Lung (tissue), 12 donors: ENCODE data around the gene SRRM3. TPM values are rescaled to one million over a fixed set of nuclear protein-coding genes. Genes with fewer than 3 reads are reported as not detected.
A peak's percentile ranks its signal among the peaks of the same experiment; 100 is the strongest.
"Not testable (repeated sequence)": the region's sequence is repeated elsewhere in the genome, so short reads cannot be mapped to it uniquely, and the experiment has no call there.

Source experiments
- ATAC-seq: fragments of 200-7000 bp; cut with Tn5 transposase; one replicate; pipeline ENCODE4 v1.9.1; 2020; ENCODE audit warnings: moderate number of reproducible peaks; ENCODE audit not compliant: insufficient read depth, low FRiP score
- DNase-seq, 3 donors: peaks; one replicate each; pipeline ENCODE4 v3.0.0-alpha.2; 2013 to 2017
- H3K27ac ChIP-seq, 2 donors: one replicate each; pipeline ENCODE4 v1.5.1; 2013; ENCODE audit warnings: mild to moderate bottlenecking in 2 of 2, moderate library complexity in 2 of 2, control low read depth in 1 of 2, inconsistent platforms in 1 of 2, low read depth in 1 of 2, low read length in 1 of 2
- H3K27me3 ChIP-seq, 3 donors: one replicate each; pipeline ENCODE4 v1.5.1; 2013; ENCODE audit warnings: low read length in 2 of 3; ENCODE audit not compliant: control insufficient read depth in 3 of 3, insufficient read depth in 3 of 3
- H3K36me3 ChIP-seq, 4 donors: one replicate each; pipeline ENCODE4 v1.5.1; 2013; ENCODE audit warnings: low read length in 4 of 4, mild to moderate bottlenecking in 1 of 4, moderate library complexity in 1 of 4; ENCODE audit not compliant: control insufficient read depth in 4 of 4, insufficient read depth in 4 of 4
- H3K4me1 ChIP-seq, 5 donors: one replicate each; pipeline ENCODE4 v1.5.1; 2013; ENCODE audit warnings: low read length in 5 of 5, mild to moderate bottlenecking in 2 of 5, moderate library complexity in 1 of 5; ENCODE audit not compliant: control insufficient read depth in 5 of 5, insufficient read depth in 5 of 5
- H3K4me3 ChIP-seq: one replicate; pipeline ENCODE4 v1.5.1; 2013; ENCODE audit warnings: mild to moderate bottlenecking, control low read depth, moderate library complexity
- H3K9ac ChIP-seq, 2 donors: one replicate each; pipeline ENCODE4 v1.5.1; 2013; ENCODE audit warnings: low read length in 2 of 2, control low read depth in 1 of 2; ENCODE audit not compliant: insufficient read depth in 1 of 2
- H3K9me3 ChIP-seq, 4 donors: one replicate each; pipeline ENCODE4 v1.5.1; 2013; ENCODE audit warnings: low read length in 3 of 4, mild to moderate bottlenecking in 1 of 4, moderate library complexity in 1 of 4; ENCODE audit not compliant: control insufficient read depth in 4 of 4, insufficient read depth in 3 of 4
- CTCF ChIP-seq: IDR thresholded peaks from 2 replicates; pipeline ENCODE4 v1.5.1; 2012; ENCODE audit warnings: mild to moderate bottlenecking; ENCODE audit errors: control extremely low read depth, extremely low read depth
- WGBS, 2 donors: extraction: QIAGEN DNeasy Blood & Tissue Kit; methylation state at CpG; one replicate each; pipeline ENCODE4 v1.1.7; 2013; 5-methylcytosine and 5-hydroxymethylcytosine counted together
- polyA plus RNA-seq, 2 donors: library from polyadenylated mRNA; stranded (reverse); fragments of 200-250 nt; gene quantifications; one replicate each; pipeline ENCODE4 v1.2.1, GENCODE V29; 2013
- total RNA-seq, 2 donors: library from RNA; depleted of rRNA in 1 of 2; stranded (reverse); fragments of >200 nt in 1 of 2; gene quantifications; one replicate each; pipeline ENCODE4 v1.2.1, GENCODE V29; 2014 to 2021
- donor health status: control.
- donor health status: control.
- donor health status: Bipolar disorder and iron deficiency.
- donor health status: healthy.
- donor health status: DM: yes; HTN: yes; CAD: no.

SRRM3 gene
- total and polyA plus RNA-seq, 4 donors: 0.14 to 0.83 (median 0.63) TPM

- Histone ChIP-seq H3K27me3 (no peaks in the 10 kb centered on the region), H3K4me1 (peaks cover 0 to 18% (median 8%) of the 10 kb centered on the region in 5 donors), H3K9ac (peak overlapping the region in 1 of 2 donors; percentile 40), H3K36me3 (no peaks in the 10 kb centered on the region), H3K27ac (peak overlapping the region; percentile 87 to 98), H3K4me3 (peak overlapping the region; percentile 4), H3K9me3 (no peaks in the 10 kb centered on the region)
- DNase-seq: peak; percentile 92 to 93 (median 93)
- WGBS, 2 donors: 15 to 17% methylated on average over 28 to 30 of the region's 30 CpGs
- TF ChIP-seq CTCF: peak; percentile 98
- peak; percentile 79 for ATAC-seq
Observed at GRCh38 chr7:76291351-76292212, 89.9 kb downstream of the SRRM3 start.

GRCh38 chr7:76292213-76292573 is 90.5 kb downstream of the SRRM3 start:
- DNase-seq (peak in 1 of 3 donors; percentile 71), ATAC-seq (no peak)
- Histone ChIP-seq H3K27ac (peak overlapping the region; percentile 87 to 98), H3K9ac (peak overlapping the region in 1 of 2 donors; percentile 40), H3K9me3 (no peaks in the 10 kb centered on the region), H3K36me3 (no peaks in the 10 kb centered on the region), H3K27me3 (no peaks in the 10 kb centered on the region), H3K4me1 (peaks cover 0 to 19% (median 8%) of the 10 kb centered on the region in 5 donors), H3K4me3 (peak overlapping the region; percentile 4)
- 0 to 2% methylated on average over 5 of the region's 5 CpGs for WGBS, 2 donors
- TF ChIP-seq CTCF: no peak

GRCh38 chr7:76292911-76293310 is 91.2 kb downstream of the SRRM3 start:
- not testable (repeated sequence) for ATAC-seq, H3K4me3 ChIP-seq, H3K36me3 ChIP-seq, DNase-seq, H3K9ac ChIP-seq, H3K9me3 ChIP-seq, H3K27me3 ChIP-seq
- H3K4me1 ChIP-seq: peaks cover 0 to 23% (median 8%) of the 10 kb centered on the region in 5 donors
- H3K27ac ChIP-seq: peak overlapping the region in 1 of 2 donors; percentile 94
- 85 to 87% methylated on average over 5 of the region's 5 CpGs for WGBS, 2 donors

GRCh38 chr7:76293407-76293901 is 91.8 kb downstream of the SRRM3 start:
- DNase-seq (no peak), ATAC-seq (no peak)
- Histone ChIP-seq H3K9ac (no peak overlapping the region), H3K4me3 (no peak overlapping the region), H3K36me3 (no peaks in the 10 kb centered on the region), H3K27me3 (no peaks in the 10 kb centered on the region), H3K4me1 (peaks cover 0 to 23% (median 8%) of the 10 kb centered on the region in 5 donors), H3K9me3 (no peaks in the 10 kb centered on the region), H3K27ac (peak overlapping the region; percentile 82 to 94)
- 72 to 87% methylated on average over 8 of the region's 8 CpGs for WGBS, 2 donors
- TF ChIP-seq CTCF: no peak
